Glomerular endothelial cell (primary cell): ENCODE results near the gene NDUFS1. TPM values are rescaled to one million over a fixed set of nuclear protein-coding genes. Genes with fewer than 3 reads are reported as not detected.
"Not testable (repeated sequence)": the region's sequence is repeated elsewhere in the genome, so short reads cannot be mapped to it uniquely, and the experiment has no call there.

ENCODE experiments used
- DNase-seq: peaks from one replicate; pipeline ENCODE4 v3.0.0-alpha.2; 2011; ENCODE audit warnings: low read depth, low spot score; ENCODE audit errors: extremely low read depth
- total RNA-seq: library from RNA; depleted of rRNA; stranded (reverse); fragments of >200 nt; gene quantifications from 2 replicates; pipeline ENCODE4 v1.2.3, GENCODE V29; 2015

Gene NDUFS1
- total RNA-seq: 77.6 and 84.8 TPM in 2 replicates

GRCh38 chr2:206159346-206160124 lies at the start of gene NDUFS1, which contains the start of gene EEF1B2:
Gene NDUFS1 (minus strand): TSS chr2:206159444. CDS start chr2:206153678, 5,766 bp downstream.
Gene EEF1B2 (plus strand): TSS chr2:206159895. CDS start chr2:206159980, 85 bp downstream.
- peak; percentile 86 for DNase-seq

GRCh38 chr2:206208900-206209299 lies 49.7 kb upstream of the NDUFS1 start:
- DNase-seq: no peak

- DNase-seq: not testable (repeated sequence)
Observed at GRCh38 chr2:206207316-206207715, 48.1 kb upstream of the NDUFS1 start.

GRCh38 chr2:206204710-206205109 lies 45.5 kb upstream of the NDUFS1 start:
- no peak for DNase-seq

GRCh38 chr2:206203331-206203730 lies 44.1 kb upstream of the NDUFS1 start:
- no peak for DNase-seq

- no peak for DNase-seq
Observed at GRCh38 chr2:206202446-206202845, 43.2 kb upstream of the NDUFS1 start.

- no peak for DNase-seq
Observed at GRCh38 chr2:206201075-206201848, 42.0 kb upstream of the NDUFS1 start.

GRCh38 chr2:206198677-206199076 lies 39.4 kb upstream of the NDUFS1 start:
- no peak for DNase-seq

- no peak for DNase-seq
Observed at GRCh38 chr2:206193671-206194357, 34.6 kb upstream of the NDUFS1 start.

- DNase-seq: no peak
Observed at GRCh38 chr2:206192157-206192556, 32.9 kb upstream of the NDUFS1 start.

GRCh38 chr2:206190689-206191088 lies 31.4 kb upstream of the NDUFS1 start:
- no peak for DNase-seq

- no peak for DNase-seq
Observed at GRCh38 chr2:206190111-206190510, 30.9 kb upstream of the NDUFS1 start.

GRCh38 chr2:206189691-206190090 lies 30.4 kb upstream of the NDUFS1 start:
- DNase-seq: no peak

GRCh38 chr2:206181526-206181925 lies 22.3 kb upstream of the NDUFS1 start:
- DNase-seq: not testable (repeated sequence)

GRCh38 chr2:206176901-206177300 lies 17.7 kb upstream of the NDUFS1 start:
- no peak for DNase-seq

GRCh38 chr2:206176121-206176520 lies 16.9 kb upstream of the NDUFS1 start:
- DNase-seq: no peak

- DNase-seq: no peak
Observed at GRCh38 chr2:206173147-206173546, 13.9 kb upstream of the NDUFS1 start.

- DNase-seq: not testable (repeated sequence)
Observed at GRCh38 chr2:206171624-206172397, 12.6 kb upstream of the NDUFS1 start.

GRCh38 chr2:206168230-206168629 lies 9.0 kb upstream of the NDUFS1 start:
- not testable (repeated sequence) for DNase-seq

GRCh38 chr2:206164261-206164862 lies 5.1 kb upstream of the NDUFS1 start:
- DNase-seq: no peak
